ENCODE results near the gene XYLB. TPM values are rescaled to one million over a fixed set of nuclear protein-coding genes. Genes with fewer than 3 reads are reported as not detected.

The XYLB gene
- total and polyA plus RNA-seq, 2 of the 13 experiments (the other 11 are each of a cell fraction or from before 2014, with no cell fraction given) = 25.9 to 30.0 TPM

GRCh38 chr3:38446085-38446686 is 99.6 kb downstream of the XYLB start:
- ATAC-seq (no peak), DNase-seq (ENCODE audit: low spot score) (no peak), FAIRE-seq (no peak)
- H3K27ac ChIP-seq (ENCODE audit: extremely low read length, insufficient read depth, low read length) = no peak overlapping the region
- POLR2A ChIA-PET = no interaction called here
- no peak overlapping the region for H3K4me3 ChIP-seq (replicated peaks in 1 of 3; ENCODE audit: insufficient read depth in 1 of 3, low read depth in 2 of 3, low read length in 3 of 3)
- WGBS (ENCODE audit: low lambda C conversion rate) = 61% methylated on average over 2 of the region's 2 CpGs
- H4K20me1 ChIP-seq (ENCODE audit: insufficient read depth, low read length) = no peaks in the 10 kb centered on the region; the same call in 1 of the 2 replicates
- no peak overlapping the region for H3K9ac ChIP-seq (ENCODE audit: insufficient read depth, low read depth, low read length)
- no peaks in the 10 kb centered on the region for H3K27me3 ChIP-seq (ENCODE audit: control insufficient read depth in 1 of 2, insufficient read depth in 2 of 2, low read length in 2 of 2)
- TF ChIP-seq POGZ (CRISPR knock-in tag; IDR thresholded peaks at IDR 0.05) (no peak), HES4 (CRISPR knock-in tag; IDR thresholded peaks at IDR 0.05; ENCODE audit: borderline replicate concordance) (no peak), MAFF (IDR thresholded peaks at IDR 0.05; ENCODE audit: low read depth, low read length) (peak; percentile 26; the same call in 1 of the 2 replicates), MAFK (conservative IDR thresholded peaks at IDR 0.05 in 1 of 2, IDR thresholded peaks at IDR 0.05 in 1 of 2; ENCODE audit: low read length in 2 of 2) (peak in 1 of 2 experiments; percentile 57; a peak in 2 of 4 replicates), ZNF207 (IDR thresholded peaks at IDR 0.05; ENCODE audit: borderline replicate concordance) (no peak), ATF1 (CRISPR knock-in tag; IDR thresholded peaks at IDR 0.05) (no peak), SNAPC5 (CRISPR knock-in tag; IDR thresholded peaks at IDR 0.05; ENCODE audit: borderline replicate concordance) (no peak), SNAPC2 (CRISPR knock-in tag; IDR thresholded peaks at IDR 0.05) (no peak)
- no peak overlapping the region for H2AFZ ChIP-seq (ENCODE audit: low read length)
- CTCF ChIA-PET (ENCODE audit: low intra/inter-chr PET ratio, low total read pairs) = no interaction called here
- H3K79me2 ChIP-seq (ENCODE audit: insufficient read depth, low read length) = no peaks in the 10 kb centered on the region
- H3K4me2 ChIP-seq (ENCODE audit: low read depth, low read length) = no peak overlapping the region
- in situ Hi-C loops (cut with HindIII; ENCODE audit: extremely low pct_ligation_motif_present, low pct_unique_long_range_greater_than_20kb) (no loop called here), intact Hi-C loops (cut with micrococcal nuclease; ENCODE audit: unreplicated experiment) (no loop called here)
- no TSS peak for BruUV-seq (replicated peaks)
- no peaks in the 10 kb centered on the region; a peak in 1 of 5 replicates for H3K36me3 ChIP-seq (replicated peaks in 1 of 2; ENCODE audit: control insufficient read depth in 1 of 2, insufficient read depth in 2 of 2, low read length in 2 of 2)
- H3K9me3 ChIP-seq (ENCODE audit: low read length) = no peaks in the 10 kb centered on the region
- peaks cover 9% of the 10 kb centered on the region; the same call in 1 of the 2 replicates for H3K4me1 ChIP-seq (ENCODE audit: insufficient read depth, low read length)

GRCh38 chr3:38446812-38447211 is 100.2 kb downstream of the XYLB start:
- Histone ChIP-seq H3K4me1 (ENCODE audit: insufficient read depth, low read length) (peaks cover 9% of the 10 kb centered on the region; the same call in 1 of the 2 replicates), H3K9me3 (ENCODE audit: low read length) (no peaks in the 10 kb centered on the region), H3K27ac (ENCODE audit: extremely low read length, insufficient read depth, low read length) (no peak overlapping the region), H3K27me3 (ENCODE audit: control insufficient read depth in 1 of 2, insufficient read depth in 2 of 2, low read length in 2 of 2) (no peaks in the 10 kb centered on the region), H3K9ac (ENCODE audit: insufficient read depth, low read depth, low read length) (no peak overlapping the region), H3K36me3 (replicated peaks in 1 of 2; ENCODE audit: control insufficient read depth in 1 of 2, insufficient read depth in 2 of 2, low read length in 2 of 2) (no peaks in the 10 kb centered on the region; a peak in 1 of 5 replicates), H4K20me1 (ENCODE audit: insufficient read depth, low read length) (no peaks in the 10 kb centered on the region; the same call in 1 of the 2 replicates), H3K79me2 (ENCODE audit: insufficient read depth, low read length) (no peaks in the 10 kb centered on the region), H3K4me3 (replicated peaks in 1 of 3; ENCODE audit: insufficient read depth in 1 of 3, low read depth in 2 of 3, low read length in 3 of 3) (no peak overlapping the region), H2AFZ (ENCODE audit: low read length) (no peak overlapping the region), H3K4me2 (ENCODE audit: low read depth, low read length) (no peak overlapping the region)
- in situ Hi-C loops (cut with HindIII; ENCODE audit: extremely low pct_ligation_motif_present, low pct_unique_long_range_greater_than_20kb) (no loop called here), intact Hi-C loops (cut with micrococcal nuclease; ENCODE audit: unreplicated experiment) (no loop called here)
- no peak for TF ChIP-seq MAFK (conservative IDR thresholded peaks at IDR 0.05 in 1 of 2, IDR thresholded peaks at IDR 0.05 in 1 of 2; ENCODE audit: low read length in 2 of 2)
- TF ChIP-seq SALL1 (CRISPR knock-in tag; IDR thresholded peaks at IDR 0.05) = no peak
- no peak for TF ChIP-seq PATZ1 (CRISPR knock-in tag; IDR thresholded peaks at IDR 0.05)
- TF ChIP-seq ZNF263 (CRISPR knock-in tag; IDR thresholded peaks at IDR 0.05) = no peak
- BruUV-seq (replicated peaks) = no TSS peak
- CTCF ChIA-PET (ENCODE audit: low intra/inter-chr PET ratio, low total read pairs) = no interaction called here
- DNase-seq (ENCODE audit: low spot score) (no peak), ATAC-seq (no peak), FAIRE-seq (no peak)
- POLR2A ChIA-PET = no interaction called here

All from HepG2 (cell line).